Measurements from ENCODE around the gene FAM170B.

- TF ChIP-seq CTCF (IDR thresholded peaks at IDR 0.05; ENCODE audit: low read length) (no peak), EZH2 (IDR thresholded peaks at IDR 0.05; ENCODE audit: borderline replicate concordance, low read length) (no peak)
Measured at GRCh38 chr10:49089557-49090188, 44.1 kb downstream of the FAM170B start.

Data from OCI-LY1 (cell line).